Glutamatergic neuron (in vitro differentiated cells): Measurements from ENCODE around the gene CDS1. TPM values are rescaled to one million over a fixed set of nuclear protein-coding genes. Genes with fewer than 3 reads are reported as not detected.

Experiments used
- DNase-seq: peaks from one replicate; pipeline ENCODE4 v3.0.0; 2022
- H3K27ac Mint-ChIP-seq: one replicate; pipeline ENCODE4 v1.8.0; 2020; ENCODE audit warnings: mild to moderate bottlenecking, mixed read lengths, inconsistent platforms; ENCODE audit not compliant: unreplicated experiment
- H3K27me3 Mint-ChIP-seq: one replicate; pipeline ENCODE4 v1.8.0; 2020; ENCODE audit warnings: mild to moderate bottlenecking, moderate library complexity, mixed read lengths, inconsistent platforms; ENCODE audit not compliant: unreplicated experiment
- H3K36me3 Mint-ChIP-seq: one replicate; pipeline ENCODE4 v1.8.0; 2020; ENCODE audit warnings: mild to moderate bottlenecking, mixed read lengths, inconsistent platforms; ENCODE audit not compliant: unreplicated experiment
- H3K4me1 Mint-ChIP-seq: one replicate; pipeline ENCODE4 v1.8.0; 2020; ENCODE audit warnings: mild to moderate bottlenecking, low read depth, mixed read lengths, inconsistent platforms; ENCODE audit not compliant: unreplicated experiment
- H3K4me3 Mint-ChIP-seq: one replicate; pipeline ENCODE4 v1.8.0; 2020; ENCODE audit warnings: mild to moderate bottlenecking, mixed read lengths, inconsistent platforms; ENCODE audit not compliant: unreplicated experiment
- H3K9me3 Mint-ChIP-seq: one replicate; pipeline ENCODE4 v1.8.0; 2020; ENCODE audit warnings: mild to moderate bottlenecking, moderate library complexity, mixed read lengths, inconsistent platforms; ENCODE audit not compliant: unreplicated experiment
- total RNA-seq: library from RNA; stranded (reverse); fragmentation: NEBNext Ultra II Directional; extraction: Animal tissue kit (Norgen Biotek cat#: 25700); gene quantifications from one replicate; pipeline ENCODE4 v1.2.1, GENCODE V29; 2021; ENCODE audit not compliant: unreplicated experiment
- TF ChIP-seq, protein P1 (sequence below): fragments of 200-600 bp; sonication (generic); IDR thresholded peaks from one replicate; pipeline ENCODE4 v1.5.0; 2021; ENCODE audit not compliant: partially characterized antibody, unreplicated experiment

The CDS1 gene
- total RNA-seq, 1 donor from 2014 or later: 1.3 TPM

DNA sequence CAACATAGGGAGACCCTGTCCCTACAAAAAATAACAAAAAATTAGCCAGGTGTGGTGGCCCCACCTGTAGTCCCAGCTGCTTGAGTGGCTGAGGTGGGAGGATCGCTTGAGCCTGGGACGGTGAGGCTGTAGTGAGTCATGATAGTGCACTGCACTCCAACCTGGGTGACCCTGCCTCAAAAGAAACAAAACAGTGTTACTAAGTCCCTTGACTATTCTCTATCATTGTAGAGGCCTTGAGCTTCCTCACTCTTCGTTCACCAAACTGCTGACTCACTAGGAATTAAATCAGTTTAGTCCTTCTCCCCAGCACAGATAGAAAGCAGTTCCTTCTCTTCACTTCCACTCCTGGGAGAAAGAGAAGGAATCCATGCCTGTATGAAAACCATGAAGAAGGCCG lies 14.5 kb downstream of the CDS1 start:
- no peak for DNase-seq
- no peak overlapping the region for H3K4me3 Mint-ChIP-seq
- H3K36me3 Mint-ChIP-seq: no peaks in the 10 kb centered on the region
- no peak overlapping the region for H3K27ac Mint-ChIP-seq
- no peaks in the 10 kb centered on the region for H3K9me3 Mint-ChIP-seq
- TF ChIP-seq, protein P1, sequence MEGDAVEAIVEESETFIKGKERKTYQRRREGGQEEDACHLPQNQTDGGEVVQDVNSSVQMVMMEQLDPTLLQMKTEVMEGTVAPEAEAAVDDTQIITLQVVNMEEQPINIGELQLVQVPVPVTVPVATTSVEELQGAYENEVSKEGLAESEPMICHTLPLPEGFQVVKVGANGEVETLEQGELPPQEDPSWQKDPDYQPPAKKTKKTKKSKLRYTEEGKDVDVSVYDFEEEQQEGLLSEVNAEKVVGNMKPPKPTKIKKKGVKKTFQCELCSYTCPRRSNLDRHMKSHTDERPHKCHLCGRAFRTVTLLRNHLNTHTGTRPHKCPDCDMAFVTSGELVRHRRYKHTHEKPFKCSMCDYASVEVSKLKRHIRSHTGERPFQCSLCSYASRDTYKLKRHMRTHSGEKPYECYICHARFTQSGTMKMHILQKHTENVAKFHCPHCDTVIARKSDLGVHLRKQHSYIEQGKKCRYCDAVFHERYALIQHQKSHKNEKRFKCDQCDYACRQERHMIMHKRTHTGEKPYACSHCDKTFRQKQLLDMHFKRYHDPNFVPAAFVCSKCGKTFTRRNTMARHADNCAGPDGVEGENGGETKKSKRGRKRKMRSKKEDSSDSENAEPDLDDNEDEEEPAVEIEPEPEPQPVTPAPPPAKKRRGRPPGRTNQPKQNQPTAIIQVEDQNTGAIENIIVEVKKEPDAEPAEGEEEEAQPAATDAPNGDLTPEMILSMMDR: no peak
- H3K27me3 Mint-ChIP-seq: no peaks in the 10 kb centered on the region
- H3K4me1 Mint-ChIP-seq: no peaks in the 10 kb centered on the region

- Mint-ChIP-seq H3K36me3 (peaks cover 4% of the 10 kb centered on the region), H3K9me3 (no peaks in the 10 kb centered on the region), H3K27me3 (no peaks in the 10 kb centered on the region), H3K4me1 (no peaks in the 10 kb centered on the region), H3K27ac (no peak overlapping the region), H3K4me3 (no peak overlapping the region)
- TF ChIP-seq, protein P1: no peak
- no peak for DNase-seq
These were observed 23.7 kb downstream of the CDS1 start for GRCh38 chr4:84606645-84607044.

DNA sequence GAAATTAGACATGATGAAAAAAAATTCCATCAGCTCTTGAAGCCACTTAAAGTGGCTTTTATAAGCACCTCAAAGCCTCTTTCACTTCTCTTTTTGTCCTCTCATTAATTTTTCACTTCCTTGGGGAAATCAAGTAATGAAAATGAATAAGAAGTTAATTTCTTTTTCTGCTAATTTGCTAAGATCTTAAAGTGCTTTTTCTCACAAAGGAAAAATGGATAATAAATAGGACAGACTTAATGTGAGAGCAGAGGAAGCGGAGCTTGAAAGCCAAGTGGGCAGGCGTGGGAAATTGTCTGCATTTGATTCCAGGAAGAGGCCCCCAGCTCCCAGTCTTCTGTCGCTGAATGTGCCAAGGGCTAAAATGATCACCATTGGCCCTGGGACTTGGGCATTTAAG lies 28.6 kb downstream of the CDS1 start:
- H3K4me3 Mint-ChIP-seq: no peak overlapping the region
- no peak overlapping the region for H3K27ac Mint-ChIP-seq
- H3K36me3 Mint-ChIP-seq: peaks cover 4% of the 10 kb centered on the region
- TF ChIP-seq, protein P1: no peak
- no peak for DNase-seq
- H3K27me3 Mint-ChIP-seq: no peaks in the 10 kb centered on the region
- H3K9me3 Mint-ChIP-seq: no peaks in the 10 kb centered on the region
- no peaks in the 10 kb centered on the region for H3K4me1 Mint-ChIP-seq

GRCh38 chr4:84614891-84615290 lies 32.0 kb downstream of the CDS1 start:
- DNase-seq: no peak
- Mint-ChIP-seq H3K36me3 (no peaks in the 10 kb centered on the region), H3K9me3 (no peaks in the 10 kb centered on the region), H3K4me1 (peaks cover 4% of the 10 kb centered on the region), H3K27me3 (no peaks in the 10 kb centered on the region), H3K27ac (no peak overlapping the region), H3K4me3 (no peak overlapping the region)
- TF ChIP-seq, protein P1: no peak

DNA sequence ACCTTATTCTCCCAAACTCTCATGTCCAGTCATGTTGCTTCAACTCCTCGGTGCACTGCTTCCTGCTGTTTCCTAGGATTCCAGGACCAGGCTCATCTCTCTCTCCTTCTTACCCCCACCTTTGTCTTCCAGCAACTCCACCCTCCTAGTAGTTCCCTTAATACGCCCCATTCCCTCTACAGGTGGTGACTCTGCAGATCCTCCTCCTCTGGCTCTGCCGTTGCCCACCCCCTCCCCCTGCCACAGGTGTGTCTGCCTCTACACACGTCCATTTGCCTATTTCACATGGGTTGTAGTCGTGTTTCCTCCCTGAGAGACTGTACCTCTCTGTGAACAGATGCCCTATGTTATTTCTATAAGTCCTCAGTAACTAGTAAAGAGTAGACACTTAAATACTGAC lies 32.4 kb downstream of the CDS1 start:
- no peaks in the 10 kb centered on the region for H3K36me3 Mint-ChIP-seq
- TF ChIP-seq, protein P1: no peak
- H3K27ac Mint-ChIP-seq: no peak overlapping the region
- H3K27me3 Mint-ChIP-seq: no peaks in the 10 kb centered on the region
- H3K9me3 Mint-ChIP-seq: no peaks in the 10 kb centered on the region
- H3K4me3 Mint-ChIP-seq: no peak overlapping the region
- no peak for DNase-seq
- peaks cover 4% of the 10 kb centered on the region for H3K4me1 Mint-ChIP-seq
